ENCODE measurements around the gene ZFX.

- TF ChIP-seq, protein P1, sequence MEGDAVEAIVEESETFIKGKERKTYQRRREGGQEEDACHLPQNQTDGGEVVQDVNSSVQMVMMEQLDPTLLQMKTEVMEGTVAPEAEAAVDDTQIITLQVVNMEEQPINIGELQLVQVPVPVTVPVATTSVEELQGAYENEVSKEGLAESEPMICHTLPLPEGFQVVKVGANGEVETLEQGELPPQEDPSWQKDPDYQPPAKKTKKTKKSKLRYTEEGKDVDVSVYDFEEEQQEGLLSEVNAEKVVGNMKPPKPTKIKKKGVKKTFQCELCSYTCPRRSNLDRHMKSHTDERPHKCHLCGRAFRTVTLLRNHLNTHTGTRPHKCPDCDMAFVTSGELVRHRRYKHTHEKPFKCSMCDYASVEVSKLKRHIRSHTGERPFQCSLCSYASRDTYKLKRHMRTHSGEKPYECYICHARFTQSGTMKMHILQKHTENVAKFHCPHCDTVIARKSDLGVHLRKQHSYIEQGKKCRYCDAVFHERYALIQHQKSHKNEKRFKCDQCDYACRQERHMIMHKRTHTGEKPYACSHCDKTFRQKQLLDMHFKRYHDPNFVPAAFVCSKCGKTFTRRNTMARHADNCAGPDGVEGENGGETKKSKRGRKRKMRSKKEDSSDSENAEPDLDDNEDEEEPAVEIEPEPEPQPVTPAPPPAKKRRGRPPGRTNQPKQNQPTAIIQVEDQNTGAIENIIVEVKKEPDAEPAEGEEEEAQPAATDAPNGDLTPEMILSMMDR (IDR thresholded peaks at IDR 0.05) = no peak
- no peak for TF ChIP-seq POLR2A (IDR thresholded peaks at IDR 0.05)
- TF ChIP-seq EP300 (IDR thresholded peaks at IDR 0.05) = no peak
Measured at GRCh38 chrX:24204958-24205357, 55.4 kb downstream of the ZFX start.

Data from ovary (tissue), 3 donors.